DMS 273 (cell line): ENCODE results near the gene CADPS2.
"Not testable (repeated sequence)": the region's sequence is repeated elsewhere in the genome, so short reads cannot be mapped to it uniquely, and the experiment has no call there.

Experiments
- DNase-seq: peaks from one replicate; lab custom pipeline; 2025; ENCODE audit not compliant: unreplicated experiment; lab: John Stamatoyannopoulos, UW

The CADPS2 gene

GRCh38 chr7:122677149-122677548 lies 209.1 kb downstream of the CADPS2 start:
- no peak for DNase-seq

DNA sequence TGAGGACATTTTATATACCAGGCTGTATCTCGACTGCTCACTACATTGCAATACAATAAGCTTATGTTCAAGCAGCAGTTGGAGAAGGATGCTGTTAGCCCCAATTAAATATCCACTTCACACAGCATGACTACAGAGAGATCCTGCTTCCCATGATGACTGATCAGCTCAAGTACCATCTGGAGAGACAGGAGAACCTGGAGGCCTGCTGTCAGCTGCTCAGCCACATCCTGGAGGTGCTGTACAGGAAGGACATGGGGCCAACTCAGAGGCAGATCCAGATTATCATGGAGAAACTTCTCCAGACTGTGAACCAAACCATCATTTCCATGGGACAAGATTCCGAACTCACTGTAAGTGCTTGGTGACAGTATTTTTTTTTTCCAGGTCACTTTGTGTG lies 209.8 kb downstream of the CADPS2 start:
- DNase-seq = no peak

GRCh38 chr7:122675621-122676020 lies 210.6 kb downstream of the CADPS2 start:
- DNase-seq = no peak

DNA sequence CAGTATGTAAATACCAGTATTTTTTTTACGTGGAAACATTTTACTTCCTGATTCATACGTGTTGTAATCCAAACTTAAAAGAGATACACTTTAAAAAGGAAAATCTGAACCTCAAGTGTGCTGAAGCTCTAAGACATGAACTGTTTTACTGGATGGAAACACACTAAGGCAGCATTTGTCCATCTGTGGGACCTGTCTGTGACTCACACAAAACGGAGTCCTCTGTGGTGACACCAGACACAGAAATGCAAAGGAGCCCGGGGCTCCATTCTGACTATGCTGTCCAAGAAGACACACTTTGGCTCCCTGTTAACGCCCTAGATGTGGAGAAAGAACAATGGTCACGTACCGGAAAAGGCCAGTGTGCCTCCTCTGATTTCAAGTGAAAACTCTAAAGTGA lies 211.2 kb downstream of the CADPS2 start:
- no peak for DNase-seq

DNA sequence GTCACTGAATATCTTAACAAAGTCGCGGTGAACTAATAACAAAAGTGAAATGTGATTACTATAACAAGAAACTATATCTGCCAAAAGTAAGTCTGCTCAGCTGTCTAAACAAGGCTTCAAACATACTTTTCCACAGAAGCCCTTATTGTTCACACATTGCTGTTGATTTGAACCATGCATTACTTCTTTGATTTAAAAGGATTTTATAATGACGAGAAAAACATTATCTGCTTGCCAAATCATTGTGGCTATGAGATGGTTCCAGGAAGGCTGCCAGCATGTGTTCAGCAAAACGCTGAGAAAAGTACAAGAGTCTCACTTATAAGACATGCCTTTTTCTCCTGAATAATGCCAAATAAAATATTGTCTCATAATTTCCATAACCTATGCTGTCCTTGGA lies 211.8 kb downstream of the CADPS2 start:
- no peak for DNase-seq

DNA sequence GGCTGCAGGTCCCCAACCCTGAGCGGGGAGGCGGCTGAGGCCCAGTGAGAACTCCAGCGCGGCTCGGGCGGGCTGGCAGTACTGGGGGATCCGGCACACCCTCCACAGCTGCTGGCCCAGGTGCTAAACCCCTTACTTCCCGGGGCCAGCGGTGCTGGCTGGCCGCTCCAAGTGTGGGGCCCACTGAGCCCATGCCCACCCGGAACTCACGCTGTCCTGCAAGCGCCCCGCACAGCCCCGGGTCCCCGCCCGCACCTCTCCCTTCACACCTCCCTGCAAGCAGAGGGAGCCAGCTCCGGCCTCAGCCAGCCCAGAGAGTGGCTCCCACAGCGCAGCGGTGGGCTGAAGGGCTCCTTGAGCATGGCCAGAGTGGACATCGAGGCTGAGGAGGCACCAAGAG lies 212.3 kb downstream of the CADPS2 start:
- DNase-seq = no peak

DNA sequence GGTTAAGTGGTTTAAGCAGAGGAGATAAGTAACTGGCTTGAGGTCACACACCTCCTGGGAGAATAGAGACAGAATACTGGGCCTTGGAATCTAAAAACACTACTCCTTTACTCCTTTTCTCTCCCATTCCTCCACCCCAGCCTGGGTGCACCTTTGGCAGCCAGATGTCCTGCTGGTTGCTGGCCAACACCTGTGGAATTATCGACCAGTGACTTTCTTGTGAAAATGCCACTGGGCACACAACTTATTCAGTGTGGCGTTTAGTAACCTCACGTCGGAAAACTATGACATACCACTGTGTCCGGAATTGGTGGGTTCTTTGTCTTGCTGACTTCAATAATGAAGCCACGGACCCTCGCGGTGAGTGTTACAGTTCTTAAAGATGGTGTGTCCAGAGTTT lies 213.7 kb downstream of the CADPS2 start:
- DNase-seq = no peak

DNA sequence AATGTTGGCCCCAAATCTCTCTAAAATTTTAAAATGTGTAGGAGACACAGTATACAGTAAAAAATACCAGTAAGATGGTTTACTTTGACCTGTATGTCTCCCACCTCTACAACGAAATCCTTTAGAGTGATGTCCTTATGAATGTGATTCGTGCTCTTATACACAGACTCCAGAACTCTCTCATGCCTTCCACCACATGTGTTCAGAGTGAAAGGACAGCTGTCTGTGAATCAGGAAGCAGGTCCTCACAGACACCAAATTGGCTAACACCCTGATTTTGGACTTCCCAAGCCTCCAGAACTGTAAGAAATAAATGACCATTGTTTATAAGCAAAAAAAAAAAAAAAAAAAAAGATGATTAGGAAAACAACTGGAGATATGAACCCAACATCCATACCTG lies 222.5 kb downstream of the CADPS2 start:
- DNase-seq = no peak

GRCh38 chr7:122658856-122659255 lies 227.4 kb downstream of the CADPS2 start:
- no peak for DNase-seq

DNA sequence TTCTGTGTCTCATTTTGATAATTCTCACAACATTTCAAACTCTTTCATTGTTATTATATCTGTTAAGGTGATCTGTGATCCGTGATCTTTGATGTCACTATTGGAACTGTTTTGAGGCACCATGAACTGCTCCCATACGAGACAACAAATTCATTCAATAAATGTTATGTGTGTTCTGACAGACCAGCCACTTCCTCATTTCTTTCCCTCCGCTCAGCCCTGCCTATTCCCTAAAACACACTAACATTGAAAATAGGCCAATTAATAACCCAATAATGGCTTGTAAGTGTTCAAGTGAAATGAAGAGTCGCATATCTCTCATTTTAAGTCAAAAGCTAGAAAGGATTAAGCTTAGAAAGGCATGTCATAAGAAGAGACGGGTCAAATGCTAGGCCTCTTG lies 232.6 kb downstream of the CADPS2 start:
- DNase-seq = no peak

- no peak for DNase-seq
Measured at GRCh38 chr7:122652876-122653275, 233.4 kb downstream of the CADPS2 start.

DNA sequence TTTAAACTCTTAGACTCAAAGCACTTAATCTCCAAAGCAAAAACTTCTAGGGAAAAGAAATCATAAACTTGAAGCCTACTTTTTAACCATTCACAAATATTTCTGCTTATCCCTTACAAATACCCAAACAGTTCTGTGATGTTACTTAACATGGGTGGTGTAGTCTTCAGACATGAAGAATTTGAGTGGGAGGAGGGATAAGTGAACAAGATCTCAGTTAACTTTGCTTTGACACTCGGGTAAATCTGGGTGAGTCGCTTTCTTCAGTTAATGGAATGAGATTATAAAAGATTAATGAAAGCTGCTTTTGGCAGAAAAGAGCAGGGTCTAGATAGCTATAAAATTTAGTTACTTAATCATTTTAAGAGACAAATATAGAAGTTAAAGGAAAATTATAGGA lies 234.8 kb downstream of the CADPS2 start:
- no peak for DNase-seq

GRCh38 chr7:122643250-122643649 lies 243.0 kb downstream of the CADPS2 start:
- no peak for DNase-seq

DNA sequence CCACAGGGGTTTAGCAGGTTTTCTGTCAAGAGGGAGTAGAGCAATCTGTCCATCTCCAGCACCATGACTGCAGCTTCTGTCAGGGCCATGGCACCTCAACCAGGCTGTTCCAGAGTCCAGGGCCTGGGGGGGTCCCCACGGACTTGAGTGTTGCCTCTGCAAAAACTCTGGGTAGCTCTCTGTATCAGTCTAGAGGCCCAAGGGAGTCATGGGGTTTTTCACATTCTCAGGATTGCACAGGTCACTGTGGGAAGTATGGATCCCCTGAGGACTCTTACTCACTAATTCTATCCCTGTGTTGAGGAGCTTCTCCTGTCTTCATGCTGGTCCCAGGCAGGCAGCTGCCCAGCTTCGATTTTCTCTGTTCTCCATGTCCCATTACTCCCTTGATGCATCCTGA lies 247.8 kb downstream of the CADPS2 start:
- no peak for DNase-seq

DNA sequence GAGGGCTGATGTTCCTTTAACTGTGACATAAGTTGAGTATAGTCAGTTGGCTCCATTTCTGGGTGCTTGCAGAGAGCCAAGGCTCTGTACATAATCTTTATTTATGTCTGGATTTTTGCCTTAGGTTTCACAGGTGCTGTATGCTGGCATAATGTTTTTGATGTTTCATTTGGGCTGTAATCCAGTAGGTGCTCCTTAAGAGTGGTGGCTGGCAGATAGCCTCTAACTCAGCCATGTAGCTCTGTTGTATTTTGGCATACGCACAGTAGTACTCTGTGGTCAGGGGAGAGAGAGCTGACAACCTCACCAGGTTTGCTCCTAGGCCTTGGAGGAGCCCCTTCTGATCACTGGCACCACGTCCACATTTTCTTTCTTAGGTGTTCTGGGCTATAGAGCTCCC lies 248.5 kb downstream of the CADPS2 start:
- no peak for DNase-seq

DNA sequence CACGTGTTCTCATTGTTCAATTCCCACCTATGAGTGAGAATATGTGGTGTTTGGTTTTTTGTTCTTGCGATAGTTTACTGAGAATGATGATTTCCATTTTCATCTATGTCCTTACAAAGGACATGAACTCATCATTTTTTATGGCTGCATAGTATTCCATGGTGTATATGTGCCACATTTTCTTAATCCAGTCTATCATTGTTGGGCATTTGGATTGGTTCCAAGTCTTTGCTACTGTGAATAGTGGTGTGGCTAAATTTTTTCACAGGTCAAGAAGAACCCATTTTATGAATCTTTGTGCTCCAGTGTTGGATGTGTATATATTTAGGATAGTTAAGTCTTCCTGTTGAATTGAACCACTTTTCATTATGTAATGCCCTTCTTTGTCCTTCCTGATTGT lies 250.8 kb downstream of the CADPS2 start:
- not testable (repeated sequence) for DNase-seq

DNA sequence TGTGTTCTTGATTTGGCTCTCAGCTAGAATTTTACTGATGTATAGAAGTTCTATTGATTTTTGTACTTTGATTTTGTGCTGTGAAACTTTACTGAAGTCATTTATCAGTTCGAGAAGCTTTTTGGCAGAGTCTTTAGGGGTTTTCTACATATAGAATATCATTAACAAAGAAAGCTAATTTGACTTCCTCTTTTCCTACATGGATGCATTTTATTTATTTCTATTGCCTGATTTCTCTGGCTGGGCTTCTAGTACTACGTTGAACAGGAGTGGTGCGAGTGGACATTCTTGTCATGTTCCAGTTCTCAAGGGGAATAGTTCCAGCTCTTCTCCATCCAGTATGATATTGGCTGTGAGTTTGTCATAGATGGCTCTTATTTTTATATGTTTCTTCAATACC lies 252.8 kb downstream of the CADPS2 start:
- DNase-seq = no peak

DNA sequence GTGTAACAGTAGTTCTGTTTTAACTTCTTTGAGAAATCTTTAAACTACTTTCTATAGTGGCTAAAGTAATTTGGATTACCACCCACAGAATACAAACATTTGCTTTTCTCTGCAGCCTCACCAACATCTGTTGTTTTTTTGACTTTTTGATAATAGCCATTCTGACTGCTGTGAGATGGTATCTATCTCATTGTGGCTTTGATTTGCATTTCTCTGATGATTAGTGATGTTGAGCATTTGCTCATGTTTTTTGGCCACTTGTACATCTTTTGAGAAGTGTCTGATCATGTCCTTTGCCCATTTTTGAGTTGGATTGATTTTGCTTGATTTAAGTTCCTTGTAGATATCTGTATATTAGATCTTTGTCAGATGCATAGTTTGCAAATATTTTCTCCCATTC lies 254.0 kb downstream of the CADPS2 start:
- no peak for DNase-seq

GRCh38 chr7:122629412-122629953 lies 256.8 kb downstream of the CADPS2 start:
- DNase-seq = no peak

- DNase-seq = no peak
Measured at GRCh38 chr7:122628651-122629411, 257.4 kb downstream of the CADPS2 start.

GRCh38 chr7:122626785-122627184 lies 259.5 kb downstream of the CADPS2 start:
- no peak for DNase-seq

- DNase-seq = no peak
Measured at GRCh38 chr7:122622682-122623081, 263.6 kb downstream of the CADPS2 start.

DNA sequence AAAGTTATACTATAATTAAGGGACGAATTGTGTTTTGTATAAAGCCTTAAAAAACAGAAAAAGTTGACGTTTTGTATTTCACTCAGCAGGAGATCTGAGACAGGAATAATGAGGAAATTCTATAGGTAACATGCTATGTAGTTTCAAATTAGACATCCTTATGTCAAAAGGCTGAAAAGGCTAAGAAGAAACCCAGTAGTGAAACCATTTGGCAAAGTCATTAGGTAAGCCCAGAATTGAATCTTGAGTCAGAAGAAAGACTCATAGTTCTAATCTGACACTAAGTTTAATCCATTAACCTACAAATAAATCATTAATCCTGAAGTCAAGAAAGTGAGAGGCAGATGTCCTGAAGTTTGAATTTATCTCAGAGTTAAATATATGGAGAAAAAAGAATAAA lies 266.6 kb downstream of the CADPS2 start:
- DNase-seq = no peak
